Measurements from ENCODE around the gene NTM.

The NTM gene

DNA sequence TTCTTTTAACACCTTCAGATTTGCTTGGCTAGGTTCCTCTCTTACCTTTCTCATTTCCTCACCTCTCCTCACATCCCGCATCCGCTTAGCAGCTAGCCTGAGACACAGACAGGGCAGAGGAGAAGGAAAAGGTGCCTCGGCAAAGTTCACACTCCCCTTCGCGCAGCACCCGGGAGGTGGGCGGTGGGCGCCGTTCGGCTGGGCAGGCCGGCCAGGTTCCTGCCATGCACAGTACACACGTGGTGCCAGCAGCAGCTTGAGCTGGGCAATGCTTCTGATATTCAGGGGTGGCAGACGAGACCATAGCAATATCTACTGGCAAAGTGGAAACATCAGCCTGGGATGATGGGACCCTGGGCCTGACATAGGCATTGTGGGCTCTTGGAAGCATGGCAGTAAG, 3.3 kb downstream of the NTM start:
- DNase-seq, result no peak

GRCh38 chr11:131375421-131375820, 5.0 kb downstream of the NTM start:
- no peak for DNase-seq

DNA sequence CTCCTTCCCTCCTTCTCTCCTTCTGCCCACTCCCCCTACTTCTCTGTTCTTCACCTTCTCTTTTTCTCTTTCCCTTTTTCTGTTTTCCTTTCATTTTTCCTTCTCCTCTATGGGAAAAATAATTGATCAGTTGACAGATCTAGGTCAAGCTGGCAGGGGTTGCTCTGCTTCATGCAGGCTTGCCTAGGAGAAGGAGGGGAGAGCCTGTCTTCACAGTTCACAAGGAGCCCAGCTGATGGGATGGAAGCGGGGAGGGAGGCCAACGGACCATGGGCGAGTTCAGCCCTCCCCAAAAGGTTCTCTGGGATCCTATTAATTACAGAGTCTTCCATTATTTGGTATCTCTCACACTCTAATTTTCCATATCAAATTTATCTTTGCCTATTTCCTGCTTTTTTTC, 5.5 kb downstream of the NTM start:
- DNase-seq, result no peak

DNA sequence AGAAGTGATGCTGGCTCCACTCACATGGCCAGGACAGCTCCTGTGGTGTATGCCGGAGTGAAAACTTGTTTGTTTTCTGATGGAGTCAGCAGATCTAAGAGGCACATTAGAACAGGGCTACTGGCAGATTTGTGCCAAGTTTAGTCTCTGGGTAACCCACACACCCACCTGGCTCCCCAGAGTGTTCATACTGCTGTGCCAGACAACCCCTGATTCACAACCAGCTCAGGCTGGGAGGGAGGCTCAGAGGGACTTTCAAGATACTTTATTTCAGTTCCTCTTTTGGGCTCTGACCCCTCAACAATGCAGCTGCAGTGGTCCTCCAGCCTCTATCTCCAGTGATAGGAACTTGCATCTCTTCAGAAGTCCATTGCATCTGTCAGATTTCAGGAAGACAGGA, 8.5 kb downstream of the NTM start:
- no peak for DNase-seq

DNA sequence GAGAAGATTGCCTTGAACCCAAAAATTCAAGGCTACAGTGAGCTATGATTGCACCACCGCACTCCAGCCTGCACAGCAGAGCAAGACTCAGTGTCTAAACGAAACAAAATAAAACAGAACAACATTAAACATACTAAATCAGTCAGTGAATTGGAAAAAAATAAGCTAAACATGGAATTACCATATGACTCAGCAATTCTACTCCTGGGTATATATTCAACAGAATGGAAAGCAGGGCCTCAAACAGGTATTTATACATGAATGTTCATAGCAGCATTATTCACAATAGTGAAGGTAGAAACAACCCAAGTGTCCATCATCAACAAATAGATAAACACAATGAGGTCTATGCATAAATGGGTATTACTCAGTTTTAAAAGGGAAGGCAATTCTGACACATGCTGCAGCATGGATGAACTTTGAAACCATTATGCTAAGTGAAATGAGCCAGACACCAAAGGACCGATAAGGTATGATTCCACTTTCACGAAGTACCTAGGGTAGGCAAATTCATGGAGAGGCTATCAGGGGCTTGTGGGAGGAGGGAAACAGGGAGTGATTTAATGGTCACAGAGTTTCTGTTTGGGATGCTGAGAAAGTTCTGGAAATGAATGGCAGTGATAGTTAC, 15.5 kb downstream of the NTM start:
- DNase-seq, result no peak

- DNase-seq, result no peak
Measured at GRCh38 chr11:131386408-131386807, 16.0 kb downstream of the NTM start.

DNA sequence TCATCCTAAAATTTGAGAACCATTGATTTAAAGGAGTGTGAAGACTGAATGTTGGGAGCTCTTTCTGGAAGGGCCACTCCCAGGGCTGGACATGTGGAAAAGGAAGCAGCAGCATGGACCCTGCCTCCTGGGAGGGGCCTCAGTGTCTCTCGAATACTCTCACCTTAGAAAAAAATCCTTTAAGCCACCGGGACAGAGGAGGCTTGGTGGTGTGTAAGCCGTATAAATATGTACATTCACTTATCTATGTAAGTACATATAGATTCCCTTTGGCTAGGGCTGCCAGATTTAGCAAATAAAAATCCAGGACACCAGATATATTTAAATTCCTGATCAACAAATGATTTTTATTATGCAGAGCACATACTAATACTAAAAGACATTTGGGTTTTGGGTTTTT, 17.6 kb downstream of the NTM start:
- DNase-seq, result no peak

- no peak for DNase-seq
Measured at GRCh38 chr11:131389582-131389981, 19.2 kb downstream of the NTM start.

DNA sequence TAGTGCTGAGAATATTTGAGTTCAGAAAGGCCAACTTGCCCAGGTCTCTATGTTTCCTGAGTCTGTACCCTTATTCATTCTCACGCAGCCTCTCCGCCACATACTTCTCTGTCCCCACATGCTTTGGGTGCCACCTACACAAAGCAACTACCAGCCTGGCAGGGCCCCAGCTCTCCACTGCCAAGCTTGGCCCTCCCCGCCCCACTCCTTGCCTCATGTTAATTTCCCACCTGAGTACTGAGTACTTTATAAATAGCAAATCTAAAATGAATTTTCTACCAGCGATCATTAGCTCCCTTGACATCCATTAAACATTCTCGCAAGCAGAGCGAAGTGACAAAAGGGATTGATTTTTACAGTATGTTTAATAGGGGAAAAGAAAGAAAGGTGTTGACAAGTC, 20.8 kb downstream of the NTM start:
- DNase-seq, result no peak

GRCh38 chr11:131392528-131393255, 22.3 kb downstream of the NTM start:
- no peak for DNase-seq

DNA sequence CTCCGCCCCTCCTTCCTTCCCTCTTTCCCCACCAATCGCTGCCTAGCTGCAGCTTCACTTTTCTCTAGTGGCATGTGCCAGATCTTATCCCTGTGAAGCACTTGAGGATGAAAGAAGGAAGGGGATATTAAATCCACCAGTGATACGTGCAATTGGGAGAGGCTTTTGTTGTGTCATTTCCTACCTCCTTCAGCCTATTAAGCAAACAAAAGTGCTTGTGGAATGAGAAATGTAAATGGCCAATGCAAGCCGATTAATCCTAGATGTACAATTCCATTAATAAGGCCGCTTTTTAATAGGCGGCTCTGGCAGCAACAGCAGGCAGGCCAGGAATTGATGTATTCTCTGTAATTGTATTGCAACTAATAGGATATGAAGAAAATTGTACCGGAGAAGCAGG, 23.3 kb downstream of the NTM start:
- no peak for DNase-seq

DNA sequence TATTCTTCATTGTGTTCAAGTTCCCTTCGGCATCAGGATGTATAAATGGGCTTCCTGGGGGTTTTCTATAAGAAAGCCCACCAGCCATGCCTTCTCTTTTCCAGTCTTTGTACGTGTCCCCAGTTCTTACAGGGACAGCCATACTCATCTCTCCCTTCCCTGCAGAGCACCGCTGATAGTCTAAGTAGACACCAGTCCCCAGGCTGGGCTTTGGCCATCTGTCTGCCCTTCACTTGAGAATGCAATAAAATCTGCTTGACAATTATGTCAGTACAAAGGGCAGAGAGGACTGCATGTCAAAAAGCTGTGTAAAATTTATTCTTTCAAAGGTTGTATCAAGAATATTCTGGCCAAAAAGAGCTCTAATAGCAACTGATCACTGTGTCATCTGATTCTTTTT, 27.3 kb downstream of the NTM start:
- DNase-seq, result no peak

GRCh38 chr11:131402040-131402439, 31.6 kb downstream of the NTM start:
- DNase-seq, result no peak

DNA sequence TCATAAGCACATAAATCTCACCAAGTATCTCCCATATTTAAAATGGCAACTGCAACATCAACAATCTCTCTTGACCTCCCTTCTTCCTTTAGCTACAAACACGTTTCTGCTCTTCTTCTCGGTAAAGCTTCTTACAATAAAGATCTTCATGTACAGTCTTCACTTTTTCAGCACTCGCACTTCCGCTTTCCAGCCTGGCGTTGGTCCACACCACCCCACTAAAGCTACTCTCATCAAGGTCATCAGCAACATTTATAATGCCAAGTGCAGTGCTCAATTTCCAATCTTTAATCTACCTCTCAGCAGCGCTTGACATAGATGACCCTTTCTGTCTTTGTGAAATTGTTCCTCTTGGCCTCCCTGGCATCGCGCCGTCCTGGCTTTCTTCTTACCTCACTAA, 33.6 kb downstream of the NTM start:
- no peak for DNase-seq

GRCh38 chr11:131408025-131408640, 37.7 kb downstream of the NTM start:
- DNase-seq, result no peak

GRCh38 chr11:131409345-131409744, 38.9 kb downstream of the NTM start:
- DNase-seq, result no peak

- no peak for DNase-seq
Measured at GRCh38 chr11:131411636-131412035, 41.2 kb downstream of the NTM start.

- no peak for DNase-seq
Measured at GRCh38 chr11:131412061-131412460, 41.6 kb downstream of the NTM start.

GRCh38 chr11:131413217-131413616, 42.8 kb downstream of the NTM start:
- DNase-seq, result no peak

DNA sequence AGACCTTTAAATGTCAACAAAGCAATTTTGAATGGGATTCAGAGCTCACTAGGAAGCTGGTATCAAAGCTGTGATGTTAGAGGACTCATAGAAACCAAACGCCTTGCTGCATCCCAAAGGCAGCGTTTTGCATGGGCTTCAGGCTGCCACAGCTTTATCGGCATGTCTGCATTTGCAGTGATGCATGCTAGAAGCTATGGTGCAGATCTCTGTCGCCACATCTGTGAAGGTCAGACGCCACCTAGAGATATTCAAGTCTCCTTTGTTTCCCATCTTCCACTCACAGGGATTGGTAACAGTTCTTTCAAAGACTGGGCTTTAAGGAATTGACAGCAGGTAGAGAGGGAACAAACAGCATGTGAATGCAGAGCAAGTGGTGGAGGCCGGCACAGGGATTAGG, 47.8 kb downstream of the NTM start:
- no peak for DNase-seq

DNA sequence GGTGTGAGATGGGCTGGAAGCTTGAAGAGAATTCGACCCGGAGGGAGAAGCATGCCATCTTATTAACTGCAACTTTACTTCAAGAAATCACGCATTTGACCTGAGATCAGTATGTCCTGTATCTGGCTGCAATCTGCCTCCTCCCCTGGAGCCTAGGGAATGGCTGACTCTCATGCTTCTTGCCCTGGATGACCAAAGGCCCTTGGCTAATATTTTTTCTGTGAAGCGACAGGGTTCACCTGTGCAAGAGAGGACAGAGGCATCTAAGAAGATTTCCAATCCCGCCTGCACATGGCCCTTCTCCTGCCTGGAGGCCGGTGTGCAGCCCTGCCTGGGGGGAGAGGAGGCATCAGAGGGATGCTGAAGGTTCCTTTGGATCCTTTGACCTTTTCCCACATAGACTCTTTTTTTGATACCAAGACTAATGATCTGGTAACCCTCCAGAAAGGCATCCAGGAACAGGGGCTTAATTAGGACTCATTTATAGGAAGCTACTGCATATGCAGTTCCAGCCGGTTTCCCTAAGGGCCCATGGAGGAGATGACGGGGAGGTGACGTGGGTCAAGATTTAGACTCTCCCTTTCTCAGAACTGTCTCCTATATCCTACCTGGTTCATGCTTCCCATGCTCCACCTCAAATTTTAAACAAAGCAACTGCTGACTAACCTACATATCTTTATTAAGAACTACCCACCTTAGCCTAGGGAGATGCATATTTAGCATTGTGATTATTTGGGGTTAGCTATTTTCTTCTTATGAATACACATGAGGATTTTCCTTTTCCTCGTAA, 50.8 kb downstream of the NTM start:
- DNase-seq, result no peak

GRCh38 chr11:131422029-131422428, 51.6 kb downstream of the NTM start:
- DNase-seq, result no peak

DNA sequence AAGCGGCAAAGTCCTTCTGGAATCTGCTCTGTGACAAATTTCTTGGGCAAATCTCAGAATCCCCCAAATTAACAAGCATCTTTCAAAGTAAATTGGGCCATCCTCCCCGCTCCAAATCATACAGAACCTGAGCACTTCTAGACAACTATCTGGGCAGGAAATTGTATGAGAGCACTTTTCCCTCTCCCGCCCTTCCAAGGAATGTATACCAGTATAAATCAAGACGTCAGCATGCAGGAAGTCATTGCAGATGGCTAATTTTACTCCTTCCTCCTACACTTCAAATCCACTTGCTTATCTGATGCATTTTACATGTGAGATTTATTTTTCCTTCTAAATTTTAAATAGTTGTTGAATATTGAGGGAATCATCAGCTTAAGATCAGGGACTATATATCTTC, 52.1 kb downstream of the NTM start:
- no peak for DNase-seq

DNA sequence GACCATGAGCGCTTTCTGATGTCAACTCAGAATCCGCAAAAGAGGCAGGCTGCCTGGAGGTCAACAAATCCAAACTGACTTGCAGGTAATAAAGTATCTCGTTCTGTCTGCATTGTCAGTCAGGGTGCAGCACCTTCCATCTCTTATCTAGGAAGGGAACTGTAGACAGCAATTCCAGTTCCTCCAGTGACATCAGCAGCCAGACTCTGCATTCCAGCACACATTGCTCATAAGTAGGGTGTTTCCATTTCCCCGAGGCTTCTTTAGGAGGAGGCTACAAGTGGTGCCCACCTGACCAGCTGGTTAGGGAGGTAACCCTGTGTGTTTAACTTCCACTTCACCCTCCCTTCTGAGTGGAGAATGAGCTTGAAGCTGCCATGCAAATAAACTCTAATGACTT, 53.3 kb downstream of the NTM start:
- no peak for DNase-seq
